HCT116 (cell line): ENCODE measurements around the gene DERA. TPM values are rescaled to one million over a fixed set of nuclear protein-coding genes. Genes with fewer than 3 reads are reported as not detected.

Source experiments
- ATAC-seq: fragments of 200-7000 bp; cut with Tn5 transposase; 2 replicates; pipeline ENCODE4 v1.9.1; 2020; ENCODE audit warnings: mild to moderate bottlenecking, moderate library complexity
- BruUV-seq: library from RNA; stranded (reverse); fragments of 400-500 nt; replicated peaks from 2 replicates; lab custom pipeline; 2021; lab: Mats Ljungman, UMichigan
- CTCF ChIA-PET: fragments of 300-600 bp; sonication (Branson Sonifier 250); formaldehyde crosslinking; loops from one replicate; lab custom pipeline; 2021; ENCODE audit warnings: antibody characterized with exemption; lab: Charles Lee
- POLR2A ChIA-PET: fragments of 300-600, 350-600 bp; sonication (Branson Sonifier 250); formaldehyde crosslinking; loops from one replicate; lab custom pipeline; 2021; ENCODE audit warnings: antibody characterized with exemption; lab: Charles Lee
- RAD21 ChIA-PET, 2 experiments: fragments of 300-600 bp; sonication (Branson Sonifier 250); formaldehyde crosslinking; loops; one replicate each; lab custom pipeline; 2023; ENCODE audit warnings: low total read pairs in 2 of 2; ENCODE audit not compliant: uncharacterized antibody in 2 of 2, unreplicated experiment in 2 of 2, low non-redundant PET in 1 of 2; lab: Charles Lee
- DNase-seq: peaks from one replicate; pipeline ENCODE4 v3.0.0-alpha.2; 2010; ENCODE audit warnings: low read depth, low spot score
- H2AFZ ChIP-seq: fragments of 200-600 bp; shearing (Covaris generic), sonication (generic); 2 replicates; pipeline ENCODE4 v1.6.1; 2017; ENCODE audit warnings: low read depth, mixed run types, mixed read lengths, antibody characterized with exemption, low read length; ENCODE audit not compliant: poor library complexity, severe bottlenecking
- H3K27ac ChIP-seq: 2 replicates; pipeline ENCODE4 v1.5.1; 2012; ENCODE audit warnings: low read depth, low read length
- H3K27me3 ChIP-seq: fragments of 200-600 bp; sonication (generic); 2 replicates; pipeline ENCODE4 v1.6.1; 2016; ENCODE audit warnings: mixed run types, low read length, mixed read lengths; ENCODE audit not compliant: insufficient read depth
- H3K36me3 ChIP-seq, 2 experiments: fragments of 200-500 bp in 1 of 2; fragments of 200-600 bp in 1 of 2; sonication (Bioruptor generic) in 1 of 2; sonication (generic) in 1 of 2; 2 replicates each; pipeline versions ENCODE4 v1.5.1 to v1.6.1; 2014 to 2016; ENCODE audit warnings: low read length in 2 of 2, inconsistent platforms in 1 of 2, mixed read lengths in 1 of 2, mixed run types in 1 of 2; ENCODE audit not compliant: insufficient read depth in 2 of 2, control insufficient read depth in 1 of 2
- H3K4me1 ChIP-seq, 2 experiments: fragments of 200-600 bp in 1 of 2; sonication (generic) in 1 of 2; 2 replicates each; pipeline versions ENCODE4 v1.5.1 to v1.6.1; 2012 to 2017; ENCODE audit warnings: low read length in 2 of 2, inconsistent platforms in 1 of 2, mild to moderate bottlenecking in 1 of 2, mixed read lengths in 1 of 2, mixed run types in 1 of 2, moderate library complexity in 1 of 2; ENCODE audit not compliant: insufficient read depth in 2 of 2, control insufficient read depth in 1 of 2
- H3K4me2 ChIP-seq: fragments of 200-600 bp; sonication (generic); 2 replicates; pipeline ENCODE4 v1.6.1; 2017; ENCODE audit warnings: mixed run types, low read length, mixed read lengths
- H3K4me3 ChIP-seq, 2 experiments: fragments of 200-600 bp in 1 of 2; sonication (generic) in 1 of 2; replicated peaks in 1 of 2; 2 replicates each; pipeline ENCODE4 v1.5.1; 2011 to 2016; ENCODE audit warnings: low read length in 2 of 2, control low read depth in 1 of 2, low read depth in 1 of 2, mild to moderate bottlenecking in 1 of 2, mixed read lengths in 1 of 2, mixed run types in 1 of 2
- H3K79me2 ChIP-seq: fragments of 200-600 bp; sonication (generic); 2 replicates; pipeline ENCODE4 v1.6.1; 2017; ENCODE audit warnings: mild to moderate bottlenecking, mixed run types, low read length, moderate library complexity, mixed read lengths; ENCODE audit not compliant: insufficient read depth
- H3K9ac ChIP-seq: fragments of 200-600 bp; sonication (generic); 2 replicates; pipeline ENCODE4 v1.6.1; 2016; ENCODE audit warnings: low read length, mixed read lengths
- H3K9me2 ChIP-seq: fragments of 200-600 bp; sonication (generic), shearing (Covaris generic); 2 replicates; pipeline ENCODE4 v1.6.1; 2017; ENCODE audit warnings: mixed run types, mild to moderate bottlenecking, moderate library complexity; ENCODE audit not compliant: insufficient read depth
- H3K9me3 ChIP-seq, 2 experiments: fragments of 200-500 bp in 1 of 2; fragments of 200-600 bp in 1 of 2; sonication (Bioruptor generic) in 1 of 2; sonication (generic) in 1 of 2; 2 replicates each; pipeline ENCODE4 v1.6.1; 2014 to 2017; ENCODE audit warnings: low read length in 2 of 2, mixed read lengths in 2 of 2, inconsistent platforms in 1 of 2, low read depth in 1 of 2, mild to moderate bottlenecking in 1 of 2, mixed run types in 1 of 2, moderate library complexity in 1 of 2; ENCODE audit not compliant: control insufficient read depth in 1 of 2, insufficient read depth in 1 of 2
- H4K20me1 ChIP-seq: fragments of 200-600 bp; sonication (generic), shearing (Covaris generic); 2 replicates; pipeline ENCODE4 v1.6.1; 2017; ENCODE audit warnings: mixed run types, mild to moderate bottlenecking, moderate library complexity; ENCODE audit not compliant: insufficient read depth
- CEBPB ChIP-seq: IDR thresholded peaks from 2 replicates; pipeline ENCODE4 v1.6.1; 2012; ENCODE audit warnings: low read depth
- CTCF ChIP-seq, 3 experiments: fragments of 200-600 bp in 1 of 3; sonication (generic) in 1 of 3; IDR thresholded peaks in 2 of 3; conservative IDR thresholded peaks in 1 of 3; 2 replicates each; pipeline ENCODE4 v1.5.1; 2012 to 2017; ENCODE audit warnings: low read depth in 2 of 3, low read length in 2 of 3, antibody characterized with exemption in 1 of 3, borderline replicate concordance in 1 of 3, control low read depth in 1 of 3, mild to moderate bottlenecking in 1 of 3, mixed read lengths in 1 of 3, mixed run types in 1 of 3, moderate library complexity in 1 of 3; ENCODE audit not compliant: insufficient read depth in 1 of 3
- ELF1 ChIP-seq: IDR thresholded peaks from 2 replicates; pipeline ENCODE4 v1.6.1; 2012; ENCODE audit warnings: low read depth, borderline replicate concordance
- EZH2 ChIP-seq: fragments of 200-600 bp; sonication (generic); IDR thresholded peaks from 2 replicates; pipeline ENCODE4 v1.6.1; 2017; ENCODE audit warnings: antibody characterized with exemption, mixed run types
- EZH2phosphoT487 ChIP-seq: fragments of 200-600 bp; IDR thresholded peaks from 2 replicates; pipeline ENCODE4 v1.6.1; 2018; ENCODE audit warnings: antibody characterized with exemption, borderline replicate concordance
- FOSL1 ChIP-seq: IDR thresholded peaks from 2 replicates; pipeline ENCODE4 v1.6.1; 2012; ENCODE audit warnings: low read depth
- JUND ChIP-seq: IDR thresholded peaks from 2 replicates; pipeline ENCODE4 v1.6.1; 2012
- MAX ChIP-seq: IDR thresholded peaks from 2 replicates; pipeline ENCODE4 v1.6.1; 2012
- POLR2A ChIP-seq: IDR thresholded peaks from 2 replicates; pipeline ENCODE4 v1.7.0; 2011; ENCODE audit warnings: borderline replicate concordance; ENCODE audit not compliant: insufficient read depth, insufficient read length; ENCODE audit errors: extremely low read depth
- POLR2AphosphoS5 ChIP-seq: IDR thresholded peaks from 2 replicates; pipeline ENCODE4 v1.6.1; 2011; ENCODE audit warnings: mild to moderate bottlenecking, low read depth, low read length, moderate library complexity
- RAD21 ChIP-seq: IDR thresholded peaks from 2 replicates; pipeline ENCODE4 v1.6.1; 2012; ENCODE audit warnings: low read depth, mild to moderate bottlenecking
- REST ChIP-seq: IDR thresholded peaks from 2 replicates; pipeline ENCODE4 v1.6.1; 2012; ENCODE audit warnings: low read depth
- SIN3A ChIP-seq: IDR thresholded peaks from 2 replicates; pipeline ENCODE4 v1.6.1; 2012; ENCODE audit warnings: low read depth
- SRF ChIP-seq: IDR thresholded peaks from 2 replicates; pipeline ENCODE4 v1.6.1; 2012; ENCODE audit warnings: low read depth
- TCF7L2 ChIP-seq: IDR thresholded peaks from 2 replicates; pipeline ENCODE4 v1.7.0; 2011; ENCODE audit warnings: borderline replicate concordance, inconsistent platforms; ENCODE audit not compliant: insufficient read depth, insufficient read length; ENCODE audit errors: extremely low read depth
- YY1 ChIP-seq: IDR thresholded peaks from 2 replicates; pipeline ENCODE4 v1.6.1; 2011; ENCODE audit warnings: low read length, low read depth, moderate library complexity, mild to moderate bottlenecking; ENCODE audit not compliant: insufficient replicate concordance; ENCODE audit errors: extremely low read depth
- ZBTB33 ChIP-seq: IDR thresholded peaks from 2 replicates; pipeline ENCODE4 v1.6.1; 2011; ENCODE audit warnings: mild to moderate bottlenecking, low read length, moderate library complexity; ENCODE audit not compliant: insufficient replicate concordance; ENCODE audit errors: extremely low read depth
- ZFX ChIP-seq: fragments of 450-650 bp; IDR thresholded peaks from 2 replicates; pipeline ENCODE4 v1.6.1; 2017
- ZNF274 ChIP-seq: fragments of 200-500 bp; sonication (Bioruptor generic); IDR thresholded peaks from 2 replicates; pipeline ENCODE4 v1.6.1; 2014; ENCODE audit warnings: mild to moderate bottlenecking, low read depth, low read length, inconsistent platforms
- intact Hi-C: fragments of 100-400 bp; cut with micrococcal nuclease; formaldehyde crosslinking; loops from 2 replicates; pipeline ENCODE4 v1.10.0; 2022
- total RNA-seq: library from RNA; stranded (reverse); gene quantifications from one replicate; pipeline ENCODE4 v1.2.1, GENCODE V29; 2021; ENCODE audit not compliant: unreplicated experiment

The DERA gene
- total RNA-seq, 1 experiment from 2014 or later: 32.6 TPM

- H3K9ac ChIP-seq: no peak overlapping the region
- no peaks in the 10 kb centered on the region for H3K9me3 ChIP-seq
- H3K79me2 ChIP-seq: no peaks in the 10 kb centered on the region
- no peaks in the 10 kb centered on the region for H4K20me1 ChIP-seq
- RAD21 ChIA-PET: no interaction called here
- no peak overlapping the region for H3K4me2 ChIP-seq
- BruUV-seq: no TSS peak
- CTCF ChIA-PET: interaction anchor here (1.0 to 1.4 kb wide), 3 partner anchors 10 to 90 kb away, joined by 3 to 4 read pairs (median 4); no protein-coding TSS in a partner anchor
- intact Hi-C loops: loop anchor here (1.0 kb wide), 1 partner anchor 284 kb away; no protein-coding TSS in a partner anchor
- no peak overlapping the region for H3K4me3 ChIP-seq
- no peak overlapping the region for H3K27ac ChIP-seq
- no peaks in the 10 kb centered on the region for H3K27me3 ChIP-seq
- no peaks in the 10 kb centered on the region for H3K4me1 ChIP-seq
- DNase-seq (no peak), ATAC-seq (no peak)
- H2AFZ ChIP-seq: no peak overlapping the region
- TF ChIP-seq MAX (no peak), ZNF274 (no peak), FOSL1 (no peak), REST (no peak), POLR2A (no peak), ZBTB33 (no peak), EZH2 (no peak), CTCF (IDR thresholded peaks at IDR 0.05 in 2 of 3, conservative IDR thresholded peaks at IDR 0.05 in 1 of 3; ENCODE audit: borderline replicate concordance in 1 of 3, insufficient read depth in 1 of 3, low read depth in 2 of 3, low read length in 2 of 3) (no peak), YY1 (no peak), SIN3A (no peak), RAD21 (no peak), TCF7L2 (no peak), ELF1 (no peak), SRF (no peak), CEBPB (no peak), ZFX (no peak), JUND (no peak), EZH2phosphoT487 (no peak), POLR2AphosphoS5 (no peak)
- no peaks in the 10 kb centered on the region for H3K9me2 ChIP-seq
- H3K36me3 ChIP-seq: no peaks in the 10 kb centered on the region
- POLR2A ChIA-PET: no interaction called here
Measured at GRCh38 chr12:16075887-16076286, 164.8 kb downstream of the DERA start.
